NCI-H526 treated with DMSO at 0.1 percent for 48 hours (cell line): ENCODE data around the gene PCSK5.
"Not testable (repeated sequence)": the region's sequence is repeated elsewhere in the genome, so short reads cannot be mapped to it uniquely, and the experiment has no call there.

Experiments used
- DNase-seq: peaks from one replicate; lab custom pipeline; 2025; lab: John Stamatoyannopoulos, UW

The PCSK5 gene

GRCh38 chr9:75963321-75963720, 72.8 kb downstream of the PCSK5 start:
- DNase-seq, result not testable (repeated sequence)

GRCh38 chr9:75964427-75964826, 74.0 kb downstream of the PCSK5 start:
- DNase-seq, result no peak

GRCh38 chr9:75965231-75965630, 74.8 kb downstream of the PCSK5 start:
- no peak for DNase-seq

GRCh38 chr9:75967556-75967955, 77.1 kb downstream of the PCSK5 start:
- no peak for DNase-seq

GRCh38 chr9:75974016-75974766, 83.7 kb downstream of the PCSK5 start:
- no peak for DNase-seq

GRCh38 chr9:75975071-75975470, 84.6 kb downstream of the PCSK5 start:
- DNase-seq, result peak; percentile 41

- no peak for DNase-seq
Observed at GRCh38 chr9:75976549-75976948, 86.1 kb downstream of the PCSK5 start.

GRCh38 chr9:75979362-75979761, 88.9 kb downstream of the PCSK5 start:
- DNase-seq, result peak; percentile 23

GRCh38 chr9:75983319-75984045, 93.0 kb downstream of the PCSK5 start:
- DNase-seq, result no peak

- no peak for DNase-seq
Observed at GRCh38 chr9:75985515-75985914, 95.0 kb downstream of the PCSK5 start.

- DNase-seq, result no peak
Observed at GRCh38 chr9:75988663-75989062, 98.2 kb downstream of the PCSK5 start.

GRCh38 chr9:75990156-75990555, 99.7 kb downstream of the PCSK5 start:
- no peak for DNase-seq

GRCh38 chr9:75990576-75991304, 100.3 kb downstream of the PCSK5 start:
- DNase-seq, result no peak

- DNase-seq, result no peak
Observed at GRCh38 chr9:75992482-75993206, 102.2 kb downstream of the PCSK5 start.

GRCh38 chr9:75993434-75993833, 103.0 kb downstream of the PCSK5 start:
- DNase-seq, result no peak

GRCh38 chr9:75995066-75995465, 104.6 kb downstream of the PCSK5 start:
- DNase-seq, result no peak

GRCh38 chr9:75996726-75997125, 106.3 kb downstream of the PCSK5 start:
- DNase-seq, result no peak

GRCh38 chr9:75997206-75997605, 106.7 kb downstream of the PCSK5 start:
- no peak for DNase-seq

GRCh38 chr9:75998096-75998780, 107.8 kb downstream of the PCSK5 start:
- no peak for DNase-seq

- DNase-seq, result no peak
Observed at GRCh38 chr9:76001459-76001858, 111.0 kb downstream of the PCSK5 start.

GRCh38 chr9:76003041-76003440, 112.6 kb downstream of the PCSK5 start:
- DNase-seq, result no peak

- DNase-seq, result no peak
Observed at GRCh38 chr9:76004526-76004925, 114.1 kb downstream of the PCSK5 start.
